Activated T-helper 1 cell treated with Interleukin-2 at 50 U/mL for 16 hours (primary cell): Measurements from ENCODE around the gene COTL1.
"Not testable (repeated sequence)": the region's sequence is repeated elsewhere in the genome, so short reads cannot be mapped to it uniquely, and the experiment has no call there.

Experiments
- DNase-seq: peaks from one replicate; pipeline ENCODE4 v3.0.0-alpha.2; 2020; ENCODE audit warnings: low read depth

COTL1 gene

GRCh38 chr16:84569382-84569987 is 48.4 kb downstream of the COTL1 start:
- DNase-seq: no peak

- DNase-seq: no peak
Measured at GRCh38 chr16:84568066-84568465, 49.8 kb downstream of the COTL1 start.

DNA sequence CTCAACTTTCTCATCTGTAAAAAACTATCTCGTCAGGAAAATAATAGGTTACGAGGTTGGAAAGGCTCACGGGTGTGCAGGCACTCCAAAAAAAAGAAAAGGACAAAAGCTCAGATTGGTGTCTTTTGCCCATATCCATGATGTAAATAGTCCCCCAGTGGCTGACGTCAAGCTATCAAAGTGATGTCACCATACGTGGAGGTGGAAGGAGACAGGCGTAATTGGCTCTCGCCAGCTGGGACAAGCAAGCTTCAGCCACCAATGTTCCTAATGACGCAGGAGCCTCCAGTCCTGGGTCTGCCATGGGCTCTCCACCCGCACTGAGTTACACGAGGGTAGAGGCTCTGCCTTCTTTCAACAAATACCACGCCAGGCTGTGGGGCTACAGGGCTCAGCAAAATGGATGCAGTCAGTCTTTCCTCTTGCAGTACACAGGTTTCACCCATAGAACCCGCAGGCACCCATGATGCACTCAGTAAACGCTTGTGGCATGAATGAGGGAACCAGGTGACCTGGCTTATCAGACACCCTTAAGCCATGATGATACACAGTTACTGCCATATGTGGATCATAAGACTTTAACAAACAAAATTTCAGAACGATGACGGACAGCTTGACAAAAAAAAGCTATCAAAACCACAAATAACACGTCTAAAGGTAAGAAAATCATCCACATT is 50.5 kb downstream of the COTL1 start:
- no peak for DNase-seq

DNA sequence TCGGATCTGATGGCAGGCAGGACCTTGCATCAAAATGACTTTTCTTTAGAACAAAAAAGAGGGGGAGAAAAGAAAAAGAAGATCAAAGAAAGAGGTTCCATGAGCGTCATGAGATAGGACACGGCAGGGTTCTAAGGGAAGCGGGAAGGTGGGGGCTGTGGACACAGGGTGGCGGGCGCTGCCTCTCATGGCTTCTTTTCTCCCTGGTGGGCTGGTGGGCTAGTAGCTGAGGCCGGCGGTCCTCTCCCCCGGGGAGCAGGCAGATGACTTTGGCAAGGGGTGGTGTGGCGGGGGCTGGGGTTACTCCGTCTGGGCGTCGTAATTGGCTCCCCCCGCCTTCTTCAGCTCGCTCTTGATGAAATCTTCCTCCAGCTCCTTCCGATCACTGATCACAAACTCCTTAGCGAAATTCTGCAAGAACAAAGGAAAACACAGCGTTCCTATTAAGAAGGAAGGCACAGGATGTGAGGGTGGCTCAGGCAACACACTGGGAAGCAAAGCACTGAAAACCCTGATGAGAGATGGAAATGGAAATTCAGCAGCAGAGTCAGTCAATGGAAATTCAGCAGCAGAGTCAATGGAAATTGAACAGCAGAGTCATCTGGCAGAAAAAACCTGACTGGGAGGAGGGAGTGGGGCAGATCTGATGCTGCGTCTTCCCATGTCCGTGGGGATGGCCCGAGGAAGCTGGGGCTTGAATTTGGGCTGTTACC is 51.2 kb downstream of the COTL1 start:
- DNase-seq: no peak

DNA sequence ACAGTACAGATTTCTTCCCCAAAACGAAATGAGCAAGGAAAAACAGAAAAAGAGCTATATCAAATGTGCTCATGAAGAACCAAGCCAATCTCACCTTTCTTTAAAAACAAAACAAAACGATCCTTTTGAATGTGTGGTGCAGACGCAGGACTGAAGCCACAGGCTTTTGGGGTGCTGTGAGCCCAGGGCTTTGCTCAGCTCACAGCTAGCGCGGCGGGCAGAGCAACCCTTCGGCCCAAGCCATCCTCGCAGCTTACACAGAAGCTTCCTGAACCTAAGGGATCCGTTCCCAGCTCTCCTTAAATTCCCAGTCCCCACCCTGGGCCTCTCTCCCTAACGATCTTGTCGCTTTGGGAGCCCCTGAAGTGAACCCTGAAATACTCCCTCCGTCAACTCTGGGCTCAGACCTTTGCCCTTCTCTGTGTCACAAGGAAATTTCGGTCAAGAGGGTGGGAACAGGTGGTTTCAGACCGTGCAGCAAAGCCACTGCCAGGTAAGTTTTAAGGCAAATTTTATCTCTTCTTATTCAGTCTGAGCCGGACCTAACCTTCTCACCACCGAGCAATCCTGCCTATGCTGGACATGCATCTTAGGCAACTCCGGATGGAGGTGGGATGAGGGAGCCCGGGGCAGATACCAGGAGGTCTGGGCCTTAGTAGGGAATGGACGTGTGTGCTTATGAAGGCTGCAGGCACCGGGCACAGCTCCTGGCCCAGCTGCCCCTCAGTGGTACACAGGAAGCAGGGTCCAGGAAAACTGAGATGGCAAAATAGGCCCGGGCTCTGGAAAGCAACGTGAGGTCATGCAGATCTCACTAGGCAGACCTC is 52.0 kb downstream of the COTL1 start:
- no peak for DNase-seq

GRCh38 chr16:84563786-84564420 is 54.0 kb downstream of the COTL1 start:
- DNase-seq: no peak

DNA sequence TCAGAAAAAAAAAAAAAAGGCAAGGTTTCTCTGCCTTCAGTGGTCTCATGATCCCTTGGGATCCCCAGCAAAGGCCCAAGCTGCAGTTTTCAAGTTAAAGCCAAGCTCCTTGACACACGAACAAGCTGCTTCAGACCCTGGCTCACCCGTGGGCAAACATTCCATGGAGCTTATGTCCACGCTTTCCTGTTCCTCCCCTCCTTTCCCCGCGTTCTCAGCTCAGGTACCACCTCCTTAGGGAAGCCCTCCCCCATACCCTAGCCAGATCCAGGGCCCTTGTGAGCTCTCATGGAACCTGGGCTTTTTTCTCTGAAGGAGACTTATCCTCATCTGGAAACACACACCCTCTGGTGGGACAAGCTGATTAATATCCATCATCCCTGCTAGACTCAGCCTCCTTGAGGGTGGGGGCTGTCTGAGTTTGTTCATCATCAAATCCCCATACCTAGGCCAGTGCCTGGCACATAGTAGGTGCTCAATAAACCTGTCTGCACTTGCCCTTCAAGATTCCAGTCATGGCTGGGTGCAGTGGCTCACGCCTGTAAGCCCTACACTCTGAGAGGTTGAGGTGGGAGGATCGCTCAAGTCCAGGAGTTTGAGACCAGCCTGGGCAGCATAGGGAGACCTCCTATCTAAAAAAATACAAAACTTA is 54.7 kb downstream of the COTL1 start:
- no peak for DNase-seq

DNA sequence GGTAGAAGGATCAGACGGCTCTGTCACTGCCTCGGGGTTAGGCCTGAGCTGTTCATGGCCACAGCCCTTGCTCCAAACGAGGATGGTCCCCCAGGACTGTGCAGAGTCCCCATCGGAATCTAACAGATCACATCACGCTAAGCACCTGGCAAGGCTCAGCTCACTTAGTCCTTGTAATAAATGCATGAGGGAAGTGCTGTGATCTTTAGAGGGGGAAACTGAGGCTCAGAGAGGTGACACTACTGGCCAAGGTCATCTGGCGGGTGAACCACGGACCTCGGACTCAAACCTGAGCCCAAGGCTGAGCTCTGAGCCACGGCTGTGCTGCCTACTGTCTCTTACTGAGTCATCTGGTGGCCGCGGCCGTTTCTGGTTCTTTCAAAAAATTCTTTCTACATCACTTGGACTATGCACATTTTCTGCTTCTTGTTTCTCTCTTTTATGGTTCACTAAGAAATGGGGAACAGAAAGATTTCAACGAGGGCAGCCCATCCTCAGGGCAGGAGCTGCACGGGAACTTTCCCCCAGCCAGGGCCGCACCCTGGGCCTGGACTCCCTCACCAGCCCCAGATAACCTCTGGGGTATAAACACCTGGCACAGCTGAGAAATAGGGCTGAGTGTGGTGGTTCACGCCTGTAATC is 55.6 kb downstream of the COTL1 start:
- no peak for DNase-seq

DNA sequence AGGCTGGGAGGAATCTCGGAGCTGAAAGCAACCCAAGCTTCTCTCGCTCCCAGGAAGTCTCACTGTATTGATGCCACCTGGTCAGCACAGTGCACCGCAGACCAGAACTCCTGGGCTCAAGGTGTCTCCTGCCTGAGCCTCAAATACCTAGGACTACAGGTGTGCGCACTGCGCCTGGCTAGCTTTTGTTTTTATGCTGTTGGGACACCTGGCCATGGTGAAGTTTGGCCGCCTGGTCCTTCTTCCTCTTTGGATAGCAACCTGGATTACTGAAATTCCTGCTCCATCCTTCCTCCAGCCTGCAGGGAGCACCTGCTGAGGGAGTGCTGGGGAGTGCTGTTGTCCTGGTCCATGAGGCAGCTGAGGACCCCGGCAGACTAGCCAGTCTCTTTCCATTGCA is 56.6 kb downstream of the COTL1 start:
- DNase-seq: no peak

DNA sequence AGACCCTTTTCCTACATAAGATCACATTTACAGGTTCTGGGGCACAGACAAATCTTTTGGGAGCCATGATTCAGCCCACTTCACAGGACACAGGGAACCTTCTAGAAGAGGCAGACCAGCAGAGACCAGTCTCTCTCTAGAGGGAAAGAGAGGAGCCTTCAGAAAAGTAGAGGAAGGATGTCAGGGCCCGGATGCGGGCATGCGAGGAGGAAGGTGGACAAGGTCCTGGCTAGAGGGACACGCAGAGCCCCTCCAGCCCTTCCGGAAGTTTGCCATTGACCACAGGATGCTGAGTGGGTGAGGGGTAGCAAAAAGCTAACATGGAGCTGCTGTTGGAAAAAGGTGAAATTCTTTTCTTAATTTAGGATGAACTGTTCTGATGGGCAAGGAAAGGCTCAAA is 57.6 kb downstream of the COTL1 start:
- no peak for DNase-seq

GRCh38 chr16:84559311-84559932 is 58.5 kb downstream of the COTL1 start:
- no peak for DNase-seq

DNA sequence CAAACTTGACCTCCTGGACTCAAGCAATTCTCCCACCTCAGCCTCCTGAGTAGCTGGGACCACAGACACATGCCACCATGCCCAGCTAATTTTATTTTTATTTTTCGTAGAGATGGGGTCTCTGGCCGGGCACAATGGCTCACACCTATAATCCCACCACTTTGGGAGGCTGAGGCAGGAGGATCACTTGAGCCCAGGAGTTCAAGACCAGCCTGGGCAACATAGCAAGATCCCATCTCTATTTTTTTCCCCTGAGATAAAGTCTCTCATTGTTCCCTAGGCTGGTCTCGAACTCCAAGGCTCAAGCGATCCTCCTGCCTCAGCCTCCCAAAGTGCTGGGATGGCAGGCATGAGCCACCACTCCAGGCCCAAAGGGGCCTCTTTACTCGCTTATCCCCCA is 59.0 kb downstream of the COTL1 start:
- DNase-seq: not testable (repeated sequence)

DNA sequence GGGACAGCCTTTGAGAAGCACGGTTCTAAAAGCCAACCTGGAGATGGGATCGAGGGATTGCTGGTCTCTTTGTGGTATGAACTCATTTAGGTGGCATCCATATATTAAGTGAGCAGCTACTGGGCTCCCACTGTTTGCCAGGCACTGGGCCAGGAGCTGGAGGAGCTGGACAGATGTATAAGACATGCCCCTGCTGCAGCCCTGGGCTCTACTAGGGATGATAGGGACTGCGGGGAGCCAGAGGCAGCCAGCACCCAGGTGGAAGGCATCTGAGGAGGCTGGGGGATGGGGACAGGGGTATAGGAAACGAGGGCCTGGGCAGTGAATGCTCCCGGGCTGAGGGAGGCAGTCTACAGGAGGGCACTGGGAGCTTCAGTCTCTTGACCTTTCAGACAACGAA is 60.4 kb downstream of the COTL1 start:
- no peak for DNase-seq

GRCh38 chr16:84557059-84557458 is 60.8 kb downstream of the COTL1 start:
- no peak for DNase-seq

- no peak for DNase-seq
Measured at GRCh38 chr16:84555418-84556196, 62.3 kb downstream of the COTL1 start.

- DNase-seq: no peak
Measured at GRCh38 chr16:84554627-84555328, 63.1 kb downstream of the COTL1 start.

DNA sequence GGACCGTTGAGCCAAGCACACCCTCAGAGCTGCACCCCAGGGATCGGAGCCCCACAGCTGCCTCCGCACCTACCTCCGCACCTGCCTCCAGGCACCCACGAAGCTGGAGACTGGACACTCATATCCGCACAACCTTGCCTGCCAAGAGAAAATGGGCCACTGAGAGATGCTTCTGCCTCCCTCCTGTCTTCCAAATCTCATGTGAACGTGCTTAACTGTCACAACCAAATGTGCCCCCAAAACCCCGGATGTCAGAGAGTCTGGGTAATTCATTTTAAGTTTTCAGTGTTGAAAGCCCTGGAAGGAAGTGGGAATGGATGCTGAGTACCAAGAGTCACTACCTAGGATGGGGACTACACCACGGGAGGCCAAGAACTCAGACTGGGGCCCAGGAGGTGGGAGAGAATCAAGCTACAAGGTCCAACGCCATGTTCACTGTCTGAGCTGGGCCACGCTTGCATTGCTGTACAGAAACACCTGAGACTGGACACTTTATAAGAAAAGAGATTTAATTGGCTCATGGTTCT is 63.9 kb downstream of the COTL1 start:
- DNase-seq: peak; percentile 15

GRCh38 chr16:84552135-84552534 is 65.7 kb downstream of the COTL1 start:
- no peak for DNase-seq

GRCh38 chr16:84550096-84550495 is 67.8 kb downstream of the COTL1 start:
- DNase-seq: no peak
